Stimulated activated CD8-positive, alpha-beta memory T cell treated with anti-CD3 and anti-CD28 coated beads, Interleukin-4, amount 100 ng/mL, for 1 hour (primary cell): ENCODE results near the gene SUN5.

Source experiments
- DNase-seq, 2 donors: peaks; one replicate each; pipeline ENCODE4 v3.0.0-alpha.2; 2020; ENCODE audit warnings: low read depth in 2 of 2, low spot score in 1 of 2

Gene SUN5

GRCh38 chr20:32995802-32996201 is 8.4 kb downstream of the SUN5 start:
- DNase-seq, result no peak

DNA sequence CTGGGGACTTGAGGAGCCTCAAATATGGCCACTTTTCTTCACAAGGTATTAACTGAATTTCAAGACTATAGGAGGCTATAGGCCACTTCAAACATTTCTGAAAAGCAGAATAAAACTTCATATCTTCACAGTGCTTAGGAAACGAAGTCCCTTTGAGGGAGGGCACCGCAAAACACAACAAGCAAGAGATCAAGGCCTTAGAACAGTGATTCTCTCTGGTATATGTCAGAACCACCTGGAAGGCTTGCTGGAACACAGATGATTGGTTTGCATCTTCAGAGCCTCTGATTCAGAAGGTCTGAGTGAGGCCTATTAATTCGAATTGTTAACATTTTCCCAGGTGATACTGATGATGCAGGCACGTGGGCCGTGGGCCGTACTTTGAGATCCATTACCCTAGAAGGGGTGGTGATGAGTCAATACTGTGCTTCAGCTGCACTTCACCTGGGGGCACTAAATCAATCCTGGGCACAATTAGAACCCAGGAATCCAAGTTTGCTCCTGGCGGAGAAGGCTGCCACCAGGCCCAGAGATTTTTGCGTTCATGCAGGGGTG is 10.7 kb downstream of the SUN5 start:
- no peak for DNase-seq

- DNase-seq, result no peak
Observed at GRCh38 chr20:32991792-32992641, 12.2 kb downstream of the SUN5 start.

GRCh38 chr20:32991383-32991782 is 12.8 kb downstream of the SUN5 start:
- no peak for DNase-seq

GRCh38 chr20:32990426-32990825 is 13.8 kb downstream of the SUN5 start:
- no peak for DNase-seq

GRCh38 chr20:32989507-32990283 is 14.5 kb downstream of the SUN5 start:
- DNase-seq, result no peak

DNA sequence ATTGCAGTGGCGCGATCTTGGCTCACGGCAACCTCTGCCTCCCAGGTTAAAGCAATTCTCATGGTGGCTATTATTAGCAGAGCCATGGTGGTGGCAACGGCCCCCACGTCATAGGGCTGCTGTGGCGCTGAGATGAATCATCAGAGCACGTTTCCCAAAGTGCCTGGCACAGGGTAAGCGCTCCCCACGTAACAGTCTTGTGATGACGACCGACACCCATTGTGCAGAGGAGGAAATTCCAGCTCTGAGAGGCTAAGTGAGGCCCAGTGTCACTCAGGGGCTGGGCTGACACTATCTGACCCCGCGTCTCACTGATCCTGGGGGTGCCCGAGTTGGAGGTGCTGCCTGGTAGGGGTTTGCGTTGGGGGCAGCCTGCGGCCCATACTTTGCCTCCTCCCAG is 16.2 kb downstream of the SUN5 start:
- DNase-seq, result no peak

DNA sequence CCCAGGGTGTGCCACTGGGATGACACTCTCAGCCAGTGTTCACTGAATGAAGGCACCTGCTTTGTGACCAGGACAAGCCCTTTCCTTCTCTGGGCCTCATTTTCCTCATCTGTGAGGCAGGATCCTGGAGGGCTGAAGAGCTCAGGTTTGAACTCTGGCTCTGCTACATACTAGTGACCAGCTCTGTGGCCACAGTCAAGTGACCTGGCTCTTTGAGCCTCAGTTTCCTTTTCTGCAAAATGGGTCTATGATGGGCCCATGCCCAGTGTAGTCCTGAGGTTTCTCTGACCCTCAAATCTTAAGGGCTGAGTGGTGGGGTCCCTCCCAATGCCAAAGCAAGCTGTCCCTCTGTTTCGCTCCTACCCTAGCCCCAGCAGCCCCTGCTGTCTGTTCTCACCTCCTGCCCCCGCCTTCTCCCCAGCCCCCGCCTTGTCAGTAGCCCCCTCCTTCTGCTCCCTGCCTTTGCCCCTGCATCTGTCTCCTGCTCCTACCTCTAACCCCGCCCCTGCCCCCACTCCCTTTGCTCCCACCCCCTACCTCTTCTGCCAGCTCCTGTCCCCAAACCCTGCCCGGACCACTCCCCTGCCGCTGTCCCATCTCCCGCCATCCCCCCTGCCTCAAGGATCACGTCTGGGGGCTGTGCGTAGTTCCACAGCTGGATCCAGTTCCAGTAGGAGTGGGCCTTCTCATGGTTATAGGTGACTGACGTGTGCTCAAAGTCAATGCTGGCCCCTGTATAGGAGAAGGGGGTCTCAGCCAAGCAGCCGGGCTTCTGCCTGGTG is 17.0 kb downstream of the SUN5 start:
- no peak for DNase-seq

DNA sequence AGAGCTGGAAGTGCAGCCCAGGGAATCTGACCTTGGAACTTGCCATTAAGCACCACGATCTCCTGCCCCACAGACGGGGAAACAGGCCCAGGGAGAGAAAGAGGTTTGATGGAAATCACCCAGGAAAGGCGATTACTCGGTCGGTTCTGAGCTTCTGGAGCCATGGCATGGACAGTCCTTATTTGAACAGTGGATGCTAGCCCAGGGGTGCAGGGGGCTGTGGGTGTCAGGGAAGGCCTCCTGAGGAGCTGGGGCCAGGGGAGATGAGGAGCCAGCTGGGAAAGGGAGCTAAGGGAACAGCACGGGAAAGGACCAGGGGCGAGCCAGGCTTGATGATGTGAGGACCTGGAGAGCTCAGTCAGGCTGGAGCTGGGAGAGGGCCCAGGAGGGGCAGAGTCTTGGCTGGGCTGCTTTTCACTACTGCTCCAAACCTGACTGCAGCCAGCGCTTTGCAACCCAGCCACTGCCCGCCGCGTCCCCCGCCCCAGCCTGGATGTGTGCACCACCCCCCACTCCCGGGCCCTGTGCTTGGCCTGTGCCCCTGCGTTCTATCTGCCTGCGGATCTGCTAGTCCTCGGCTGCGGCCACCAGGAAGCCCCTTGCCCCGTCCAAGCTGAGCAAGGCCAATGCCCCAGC is 17.8 kb downstream of the SUN5 start:
- no peak for DNase-seq

DNA sequence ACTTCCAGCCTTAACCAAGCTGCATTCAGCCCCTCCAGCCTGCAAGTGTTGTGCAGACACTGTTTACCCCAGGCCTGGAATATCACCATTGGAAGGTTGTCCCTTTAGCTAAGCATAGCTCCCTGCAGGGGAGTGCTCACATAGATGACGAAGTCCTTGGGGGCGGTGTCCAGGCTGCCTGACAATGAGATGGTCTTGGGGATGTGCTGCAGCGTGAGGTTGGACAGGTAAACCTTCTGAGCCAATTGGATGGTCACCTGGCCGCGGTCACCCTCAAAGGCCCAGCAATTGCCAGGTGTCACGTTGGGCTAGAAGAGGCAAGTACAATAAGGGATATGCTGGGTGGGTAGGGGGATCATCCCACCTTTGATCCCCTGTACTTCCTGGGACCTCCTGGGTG is 18.6 kb downstream of the SUN5 start:
- no peak for DNase-seq

DNA sequence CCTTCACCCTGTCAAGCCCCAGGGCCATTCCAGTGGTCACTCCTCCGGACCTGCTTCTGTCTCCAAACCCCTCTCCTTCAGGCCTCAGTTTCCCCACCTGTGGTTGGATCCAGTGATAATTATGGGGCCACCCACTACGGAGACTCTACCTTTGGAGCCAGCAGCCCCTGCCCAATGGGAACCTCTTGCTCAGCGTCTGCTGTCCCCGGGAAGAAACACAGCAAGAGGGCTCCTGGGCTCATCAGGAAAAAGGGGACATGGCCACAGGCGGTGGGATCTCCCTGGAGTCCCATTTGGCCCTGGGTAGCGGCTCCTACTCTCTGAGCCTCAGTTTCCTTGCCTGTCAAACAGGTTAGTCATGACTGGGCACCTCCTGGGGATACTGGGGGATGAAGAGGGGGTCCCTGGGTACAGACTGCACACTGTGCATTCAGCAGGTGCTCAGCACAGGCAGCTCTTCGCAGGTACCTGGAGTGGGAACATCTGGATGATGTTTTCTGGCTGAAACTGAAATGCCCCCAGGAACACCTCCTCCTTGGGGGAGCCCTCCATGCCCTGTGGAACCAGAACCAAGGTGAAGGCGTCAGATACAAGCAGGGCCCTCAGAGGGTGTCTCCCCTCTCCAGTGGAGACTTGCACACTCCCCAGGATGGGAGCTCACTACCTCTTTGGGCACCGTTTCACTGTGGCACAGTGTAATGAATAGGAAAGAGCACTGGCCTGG is 19.4 kb downstream of the SUN5 start:
- no peak for DNase-seq

DNA sequence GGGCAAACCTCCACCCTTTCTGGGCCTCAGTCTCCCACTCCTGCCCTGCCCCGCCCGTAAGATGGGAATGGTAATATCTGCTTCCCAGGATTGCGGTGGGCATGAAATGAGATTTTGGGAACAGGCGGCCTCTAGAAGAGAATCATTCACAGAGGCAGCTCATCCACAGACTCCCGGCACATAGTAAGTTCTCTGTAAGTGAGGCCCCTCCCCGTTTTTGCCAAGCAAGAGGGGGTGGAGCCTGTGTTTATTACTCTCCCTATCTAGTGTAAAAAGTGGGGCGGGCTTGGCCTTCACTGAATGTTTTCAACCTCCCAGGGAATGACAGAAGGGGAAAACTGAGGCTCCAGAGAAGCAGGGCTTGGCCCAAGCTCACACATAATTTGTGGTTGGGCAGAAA is 20.0 kb downstream of the SUN5 start:
- DNase-seq, result no peak

- DNase-seq, result no peak
Observed at GRCh38 chr20:32983459-32984112, 20.6 kb downstream of the SUN5 start.

DNA sequence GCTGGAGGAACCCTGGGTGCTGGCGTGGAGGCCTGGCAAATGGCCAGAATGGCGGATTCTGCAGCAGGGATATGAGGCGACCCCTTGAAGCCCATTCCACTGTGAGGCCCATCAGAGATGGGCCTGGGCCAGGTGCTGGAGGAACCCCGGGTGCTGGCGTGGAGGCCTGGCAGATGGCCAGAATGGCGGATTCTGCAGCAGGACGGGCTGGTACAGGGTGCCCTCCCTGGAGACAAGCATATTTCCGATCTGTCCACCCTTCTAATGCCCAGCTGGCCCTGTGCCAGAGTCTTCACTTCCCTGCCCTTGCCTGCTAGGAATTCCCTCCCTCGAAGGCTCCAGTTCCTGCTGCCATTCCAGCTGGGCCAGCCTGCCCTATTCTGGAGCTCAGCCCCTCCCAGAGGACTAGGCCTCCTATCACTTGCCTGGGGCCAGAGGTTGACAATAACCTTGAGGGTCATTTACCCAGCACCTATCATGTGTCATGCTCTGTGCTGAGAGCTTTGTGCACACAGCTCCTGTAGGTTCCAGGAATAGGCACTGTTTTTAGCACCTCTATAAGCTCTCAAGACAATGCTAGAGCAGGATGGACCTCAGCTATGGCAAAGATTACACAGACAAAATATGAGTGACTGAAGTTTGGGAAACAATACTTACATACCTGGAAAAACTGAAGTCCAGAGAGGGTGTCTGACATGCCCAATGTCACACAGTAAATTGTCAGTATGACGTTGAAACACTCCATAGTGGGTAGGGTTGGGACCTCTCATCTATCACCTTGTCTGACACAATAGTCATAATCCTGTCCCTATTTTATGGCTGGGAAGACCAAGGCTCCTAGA is 21.4 kb downstream of the SUN5 start:
- no peak for DNase-seq

- DNase-seq, result no peak
Observed at GRCh38 chr20:32980990-32981389, 23.2 kb downstream of the SUN5 start.

DNA sequence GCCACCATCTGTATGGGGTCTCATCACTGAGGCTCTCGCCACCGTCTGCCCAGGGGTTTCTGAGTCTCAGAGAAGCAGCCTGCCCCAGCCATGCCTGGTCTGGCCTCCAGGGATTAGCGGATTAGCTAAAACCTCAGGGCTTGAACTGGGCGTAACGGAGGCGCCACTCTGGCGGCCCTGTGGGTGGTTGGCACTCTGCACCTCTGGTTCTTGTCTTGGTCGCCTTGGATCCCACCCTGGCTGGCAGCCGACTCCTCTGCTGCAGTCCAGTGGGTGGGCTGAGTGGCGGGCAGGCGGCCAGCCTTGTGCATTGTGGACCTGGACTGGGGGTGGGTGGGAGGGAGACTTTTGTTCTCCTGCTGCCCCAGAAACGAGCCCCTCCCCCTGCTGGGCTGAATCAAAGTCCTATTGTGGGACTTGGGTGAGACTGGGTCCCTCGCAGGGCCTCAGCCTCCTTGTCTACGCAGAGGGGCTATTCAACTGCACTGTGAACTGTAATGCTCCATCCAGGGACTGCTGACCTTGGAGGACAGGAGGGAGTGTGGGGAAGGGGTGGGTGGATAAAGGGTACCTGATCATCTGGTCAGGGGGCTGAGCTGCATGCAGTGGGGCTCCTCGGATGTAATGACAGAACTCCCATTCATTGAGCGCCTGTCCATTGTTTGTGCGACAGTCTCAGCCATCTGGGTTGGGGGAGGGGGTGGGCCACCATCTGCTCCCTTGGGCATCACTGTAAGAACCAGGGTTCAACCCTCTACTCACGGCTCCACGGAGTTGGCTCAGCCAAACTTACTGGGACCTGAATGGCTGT is 23.9 kb downstream of the SUN5 start:
- no peak for DNase-seq

DNA sequence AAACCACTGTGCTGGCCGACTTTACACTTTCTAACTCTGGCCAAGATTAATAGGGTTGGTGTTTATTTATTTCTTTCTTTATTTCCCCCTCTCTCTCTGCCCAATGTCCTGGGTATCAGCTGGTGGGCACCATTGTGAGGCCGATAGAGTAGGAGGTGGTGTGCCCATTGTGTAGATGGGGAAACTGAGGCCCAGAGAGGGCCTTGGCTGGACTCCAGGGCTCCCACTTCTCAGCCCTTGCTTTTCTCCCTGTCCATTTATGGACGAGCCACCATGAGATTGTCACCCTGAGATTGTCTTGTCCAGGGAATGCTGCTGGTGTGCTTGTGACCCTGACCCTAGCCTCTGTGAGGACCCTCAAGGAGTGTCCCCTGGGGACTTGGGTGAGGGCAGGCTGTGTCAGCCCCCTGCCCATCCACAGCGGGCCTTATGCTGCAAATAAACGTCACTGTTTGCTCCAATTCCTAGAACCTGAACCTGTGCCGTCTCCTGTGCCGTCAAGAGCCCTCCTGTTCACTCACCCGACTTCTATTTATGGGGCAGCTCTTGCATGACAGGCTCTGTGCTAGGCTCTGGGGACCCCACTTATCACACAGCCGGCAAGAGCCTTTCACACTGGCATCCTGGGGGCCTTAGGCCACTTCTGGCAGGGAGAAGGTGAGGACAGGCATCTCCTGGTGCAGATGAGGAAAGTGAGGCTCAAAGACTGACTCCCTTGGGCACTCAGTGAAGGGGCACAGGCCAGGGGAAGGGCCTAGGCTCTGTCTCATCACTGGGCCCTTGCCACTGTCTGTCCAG is 24.8 kb downstream of the SUN5 start:
- no peak for DNase-seq
